Heart left ventricle (tissue), 16 donors: Measurements from ENCODE around the gene TRAPPC10. TPM values are rescaled to one million over a fixed set of nuclear protein-coding genes. Genes with fewer than 3 reads are reported as not detected.
A peak's percentile ranks its signal among the peaks of the same experiment; 100 is the strongest.

Source experiments
- ATAC-seq, 4 donors: fragments of 200-7000 bp; cut with Tn5 transposase; one replicate each; pipeline ENCODE4 v1.9.1; 2020 to 2022; ENCODE audit warnings: moderate library complexity in 4 of 4, mild to moderate bottlenecking in 3 of 4, moderate number of reproducible peaks in 1 of 4
- DNase-seq, 5 donors: peaks; one replicate each; pipeline ENCODE4 v3.0.0-alpha.2; 2020
- H3K27ac ChIP-seq, 12 donors: fragments of 200-600 bp; sonication (generic) in 4 of 12; one replicate each; pipeline versions ENCODE4 v1.5.0 to v1.8.0; 2016 to 2022; ENCODE audit warnings: mild to moderate bottlenecking in 2 of 12
- H3K27me3 ChIP-seq, 9 donors: fragments of 200-600 bp; sonication (generic) in 2 of 9; one replicate each; pipeline versions ENCODE4 v1.5.1 to v1.8.0; 2016 to 2022; ENCODE audit warnings: mild to moderate bottlenecking in 3 of 9
- H3K36me3 ChIP-seq, 9 donors: fragments of 200-600 bp; sonication (generic) in 2 of 9; one replicate each; pipeline versions ENCODE4 v1.5.0 to v1.8.0; 2018 to 2022; ENCODE audit warnings: mild to moderate bottlenecking in 2 of 9
- H3K4me1 ChIP-seq, 12 donors: fragments of 200-600 bp; sonication (generic) in 4 of 12; one replicate each; pipeline versions ENCODE4 v1.5.0 to v1.8.0; 2016 to 2022; ENCODE audit warnings: mild to moderate bottlenecking in 3 of 12
- H3K4me3 ChIP-seq, 12 donors: fragments of 200-600 bp; sonication (generic) in 4 of 12; one replicate each; pipeline versions ENCODE4 v1.5.0 to v1.8.0; 2017 to 2022; ENCODE audit warnings: mild to moderate bottlenecking in 9 of 12, moderate library complexity in 4 of 12
- H3K9me3 ChIP-seq, 12 donors: fragments of 200-600 bp; sonication (generic) in 4 of 12; one replicate each; pipeline versions ENCODE4 v1.5.0 to v1.8.0; 2016 to 2022; ENCODE audit warnings: mild to moderate bottlenecking in 1 of 12
- CTCF ChIP-seq, 12 donors: fragments of 200-600 bp; sonication (generic) in 4 of 12; IDR thresholded peaks; one replicate each; pipeline versions ENCODE4 v1.5.0 to v1.8.0; 2018 to 2022; ENCODE audit warnings: antibody characterized with exemption in 12 of 12, mild to moderate bottlenecking in 5 of 12
- POLR2A ChIP-seq, 2 donors: fragments of 450-650 bp; IDR thresholded peaks; one replicate each; pipeline ENCODE4 v1.6.1; 2017; ENCODE audit warnings: antibody characterized with exemption in 2 of 2, mild to moderate bottlenecking in 2 of 2, moderate library complexity in 2 of 2
- WGBS, 4 donors: extraction: QIAGEN DNeasy Blood & Tissue Kit in 2 of 4; methylation state at CpG; one replicate each; pipeline versions ENCODE4 v1.1.5 to v1.1.7; 2013 to 2018; 5-methylcytosine and 5-hydroxymethylcytosine counted together
- intact Hi-C, 10 donors: fragments of 100-400 bp; cut with DNase I; formaldehyde crosslinking; loops; one replicate each; pipeline versions ENCODE4 v1.11.1 to v1.14.2; 2022
- polyA plus RNA-seq, 2 donors: library from polyadenylated mRNA; stranded (reverse); fragments of 200-250 nt; gene quantifications; one replicate each; pipeline ENCODE4 v1.2.3, GENCODE V29; 2013
- total RNA-seq, 9 donors: library from RNA; depleted of rRNA in 2 of 9; stranded (reverse); fragments of >200 nt in 2 of 9; fragmentation: NEBNext Ultra II Directional in 3 of 9; extraction: Animal tissue kit (Norgen Biotek cat#: 25700) in 3 of 9; gene quantifications; one replicate each; pipeline versions ENCODE4 v1.1.0 to v1.2.4, GENCODE V29; 2016 to 2023
- donor health status: ischemic (EF 13 %, LVEDD 7.1; RV severe dilation, severe dysfunction).
- donor health status: healthy with polysubstance abuse.
- donor health status: DM: no; HTN: yes; CAD: no.
- donor health status: DM: no; HTN: no; CAD: no.
- donor health status: ischemic (EF 25% LVEDD 6.9; RV normal size, moderate dysfunction).
- donor health status: ischemic (EF 25% LVEDD 5.7; RV mildly dilated, moderate dysfunction).
- donor health status: healthy.
- donor health status: DM: yes; HTN: yes; CAD: no.
- donor health status: ischemic (EF 35%, LVEDD 5.7; RV mildly dilated, moderate dysfunction).
- donor health status: nonischemic (EF 11% LVEDD 7.7; RV severe dilation, severe dysfunction).
- donor health status: DM: yes; HTN: yes; CAD: no.
- donor health status: PGD.
- donor health status: ischemic (EF 29% LVEDD 5.4; RV normal size, mild dysfunction).
- donor health status: nonischemic (EF 23%, LVEDD 6.1; RV moderate dilation, normal function).

TRAPPC10 gene
- total and polyA plus RNA-seq, 11 donors: 5.6 to 32.0 (median 22.1) TPM

- Histone ChIP-seq H3K36me3 (no peaks in the 10 kb centered on the region), H3K27me3 (no peaks in the 10 kb centered on the region), H3K4me1 (peaks cover 0 to 24% (median 10%) of the 10 kb centered on the region in 12 donors), H3K27ac (no peak overlapping the region), H3K9me3 (no peaks in the 10 kb centered on the region), H3K4me3 (no peak overlapping the region)
- ATAC-seq: no peak
- DNase-seq: no peak
- TF ChIP-seq POLR2A (IDR thresholded peaks at IDR 0.05): no peak
- no peak for TF ChIP-seq CTCF (IDR thresholded peaks at IDR 0.05)
- intact Hi-C loops: no loop called here
- 86 to 90% (median 89%) methylated on average over 7 of the region's 7 CpGs for WGBS, 4 donors
Measured at GRCh38 chr21:43989401-43989800, 22.7 kb upstream of the TRAPPC10 start.

- intact Hi-C loops: loop anchor here in 1 of 10 donors (10.0 kb wide), 1 partner anchor 323 kb away; no protein-coding TSS in a partner anchor
- no peak overlapping the region for H3K4me3 ChIP-seq
- ATAC-seq (peak in 1 of 4 donors; percentile 7), DNase-seq (no peak)
- H3K9me3 ChIP-seq: no peaks in the 10 kb centered on the region
- no peak overlapping the region for H3K27ac ChIP-seq
- H3K27me3 ChIP-seq: no peaks in the 10 kb centered on the region
- no peaks in the 10 kb centered on the region for H3K36me3 ChIP-seq
- TF ChIP-seq CTCF (IDR thresholded peaks at IDR 0.05): no peak
- TF ChIP-seq POLR2A (IDR thresholded peaks at IDR 0.05): no peak
- 81 to 88% (median 82%) methylated on average over 29 to 33 of the region's 33 CpGs for WGBS, 4 donors
- peaks cover 0 to 17% (median 5%) of the 10 kb centered on the region in 12 donors for H3K4me1 ChIP-seq
Measured at GRCh38 chr21:43991447-43991991, 20.6 kb upstream of the TRAPPC10 start.

- Histone ChIP-seq H3K27ac (no peak overlapping the region), H3K4me3 (no peak overlapping the region), H3K4me1 (peaks cover 0 to 13% (median 5%) of the 10 kb centered on the region in 12 donors), H3K36me3 (no peaks in the 10 kb centered on the region), H3K27me3 (no peaks in the 10 kb centered on the region), H3K9me3 (no peaks in the 10 kb centered on the region)
- intact Hi-C loops: loop anchor here in 1 of 10 donors (10.0 kb wide), 1 partner anchor 323 kb away; no protein-coding TSS in a partner anchor
- WGBS, 4 donors: 88 to 93% (median 91%) methylated on average over 10 to 11 of the region's 11 CpGs
- TF ChIP-seq CTCF (IDR thresholded peaks at IDR 0.05) (no peak), POLR2A (IDR thresholded peaks at IDR 0.05) (no peak)
- no peak for ATAC-seq
- no peak for DNase-seq
Measured at GRCh38 chr21:43992121-43992520, 20.0 kb upstream of the TRAPPC10 start.

GRCh38 chr21:43993420-43993934, 18.6 kb upstream of the TRAPPC10 start:
- intact Hi-C loops: loop anchor here in 1 of 10 donors (10.0 kb wide), 1 partner anchor 321 kb away; no protein-coding TSS in a partner anchor
- Histone ChIP-seq H3K4me3 (no peak overlapping the region), H3K36me3 (no peaks in the 10 kb centered on the region), H3K9me3 (no peaks in the 10 kb centered on the region), H3K27ac (no peak overlapping the region), H3K27me3 (no peaks in the 10 kb centered on the region), H3K4me1 (no peaks in the 10 kb centered on the region)
- ATAC-seq (no peak), DNase-seq (no peak)
- no peak for TF ChIP-seq CTCF (IDR thresholded peaks at IDR 0.05)
- no peak for TF ChIP-seq POLR2A (IDR thresholded peaks at IDR 0.05)
- WGBS, 4 donors: 45 to 78% (median 74%) methylated on average over 13 to 18 of the region's 18 CpGs
